GM18511 (cell line): Measurements from ENCODE around the gene RFLNA.

ENCODE experiments used
- ATAC-seq: cut with Tn5 transposase; IDR thresholded peaks from one replicate; pipeline ENCODE4 v1.9.1; 2021; ENCODE audit warnings: mild to moderate bottlenecking, moderate library complexity; ENCODE audit not compliant: unreplicated experiment

RFLNA gene

DNA sequence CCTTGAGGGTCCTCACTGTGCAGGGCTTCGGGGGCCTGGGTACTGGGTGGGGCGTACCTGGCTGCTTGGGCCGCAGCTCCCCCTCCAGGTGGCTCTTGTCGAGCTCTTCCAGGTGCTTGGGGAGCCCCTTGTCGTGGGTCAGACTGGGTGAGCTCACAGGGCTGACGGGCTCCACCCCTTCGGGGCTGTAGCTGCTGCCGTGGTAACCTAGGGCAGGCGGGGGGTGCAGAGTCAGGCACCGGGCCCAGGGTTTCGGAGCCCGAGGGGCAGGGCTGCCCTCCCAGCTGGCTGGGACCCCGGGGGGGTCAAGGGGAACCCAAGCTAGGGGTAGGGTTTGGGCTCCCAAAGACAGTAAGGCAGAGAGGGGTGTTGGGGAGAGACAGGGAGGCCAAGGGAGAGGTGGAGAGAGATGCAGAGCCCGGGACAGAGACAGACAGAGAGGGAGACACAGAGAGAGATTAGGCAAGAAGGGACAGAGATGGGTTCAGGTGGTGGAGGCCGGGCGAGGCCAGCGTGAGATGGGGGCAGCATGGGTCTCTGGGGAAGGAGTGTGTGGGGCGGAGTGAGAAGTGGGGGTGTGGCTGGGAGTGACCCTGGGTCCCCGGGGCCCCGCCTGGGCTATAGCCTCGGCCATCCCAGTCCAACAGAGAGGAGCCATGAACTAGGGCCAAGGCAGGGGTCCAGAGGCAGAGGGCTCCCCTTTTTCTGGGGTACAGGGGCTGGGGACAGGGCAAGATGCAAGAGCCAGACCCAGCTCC is 40.7 kb downstream of the RFLNA start:
- no peak for ATAC-seq

DNA sequence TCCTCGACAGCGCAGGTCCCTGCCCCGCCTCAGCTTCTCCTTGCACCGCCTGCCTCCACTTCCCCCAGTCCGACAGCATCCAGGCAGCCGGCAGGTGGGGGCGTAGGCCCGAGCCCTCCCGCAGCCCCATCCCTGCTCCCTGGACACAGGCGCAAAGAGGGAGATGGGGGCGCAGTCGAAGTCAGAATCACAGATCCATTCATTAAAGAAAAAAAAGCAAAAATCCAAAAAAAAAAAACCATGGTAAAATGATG is 41.2 kb downstream of the RFLNA start:
- ATAC-seq = no peak

DNA sequence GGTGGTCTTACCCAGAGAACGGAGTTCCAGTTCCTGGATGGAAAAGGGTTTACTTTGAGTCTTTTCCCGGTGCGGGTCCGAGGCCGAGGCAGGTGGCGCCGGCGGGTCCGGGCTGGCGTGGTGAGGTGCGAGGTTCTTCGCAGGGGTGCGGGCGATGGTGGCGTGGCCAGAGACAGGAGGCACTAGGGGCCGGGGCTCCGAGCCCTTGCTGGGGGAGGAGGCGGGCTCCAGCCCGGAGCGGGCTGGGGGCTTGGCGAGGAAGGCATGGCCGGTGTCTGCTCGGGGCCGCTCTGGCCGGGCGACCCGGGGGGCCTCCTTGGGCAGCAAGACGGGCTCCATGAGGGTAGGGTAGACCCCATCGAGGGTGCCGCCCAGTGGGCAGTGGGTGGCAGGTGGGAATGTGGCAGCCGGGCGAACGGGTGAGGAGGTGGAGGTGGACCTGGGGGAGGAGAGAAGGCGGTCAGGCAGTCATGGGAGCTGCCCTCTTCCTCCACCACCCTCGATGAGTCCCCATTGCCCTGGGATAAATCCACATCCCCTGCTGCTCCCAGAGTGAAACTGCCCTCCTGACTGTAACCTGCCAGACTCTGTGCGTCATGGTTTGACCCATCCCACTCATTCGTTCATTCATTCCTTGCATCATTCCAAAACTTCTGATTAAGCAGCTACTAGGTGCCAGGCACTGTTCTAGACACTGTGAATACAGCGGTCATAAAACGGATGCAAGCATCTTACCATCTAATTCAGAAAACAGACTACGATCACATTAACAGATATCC is 42.0 kb downstream of the RFLNA start:
- ATAC-seq = no peak

GRCh38 chr12:124337622-124338021 is 42.7 kb downstream of the RFLNA start:
- ATAC-seq = no peak

DNA sequence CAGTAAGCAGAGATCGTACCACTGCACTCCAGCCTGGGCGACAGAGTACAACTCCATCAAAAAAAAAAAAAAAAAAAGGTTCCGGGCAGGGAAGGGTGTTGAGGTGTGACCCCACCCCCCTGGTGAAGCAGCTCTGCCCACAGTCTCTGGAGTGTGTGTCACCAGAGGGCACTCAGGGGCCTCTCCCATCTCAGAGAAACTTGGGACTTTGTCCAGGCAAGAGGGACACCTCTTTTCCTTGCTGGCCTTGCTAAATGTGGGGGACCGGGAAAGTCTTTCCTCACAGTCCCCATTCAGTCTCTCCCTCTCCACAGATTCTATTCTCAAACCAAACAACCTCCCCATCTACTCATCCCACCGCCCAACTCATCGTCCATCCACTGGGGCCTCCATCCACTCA is 43.6 kb downstream of the RFLNA start:
- ATAC-seq = no peak

- ATAC-seq = no peak
These were observed 44.1 kb downstream of the RFLNA start for GRCh38 chr12:124338876-124339603.

- no peak for ATAC-seq
These were observed 45.4 kb downstream of the RFLNA start for GRCh38 chr12:124340080-124340900.

DNA sequence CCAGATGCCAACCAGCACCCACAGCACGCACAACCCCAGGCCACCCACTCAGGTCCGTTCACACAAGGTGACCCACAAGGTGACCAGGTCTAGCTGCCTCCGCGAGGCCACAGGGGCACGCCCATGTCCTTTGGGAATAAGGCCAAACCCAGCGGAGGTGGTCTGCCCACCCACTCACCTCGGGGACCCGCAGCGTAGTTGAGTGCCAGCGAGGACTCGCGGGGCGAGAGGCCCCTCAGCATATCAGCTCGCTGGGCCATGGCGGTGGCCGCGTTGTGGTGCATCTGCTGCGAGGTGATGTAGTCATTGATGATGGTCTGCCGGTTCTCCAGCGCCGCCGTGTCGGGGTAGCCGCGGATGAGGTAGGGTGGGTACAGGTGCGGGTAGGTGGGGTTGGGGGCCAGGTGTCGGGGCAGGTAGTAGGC is 46.8 kb downstream of the RFLNA start:
- no peak for ATAC-seq

DNA sequence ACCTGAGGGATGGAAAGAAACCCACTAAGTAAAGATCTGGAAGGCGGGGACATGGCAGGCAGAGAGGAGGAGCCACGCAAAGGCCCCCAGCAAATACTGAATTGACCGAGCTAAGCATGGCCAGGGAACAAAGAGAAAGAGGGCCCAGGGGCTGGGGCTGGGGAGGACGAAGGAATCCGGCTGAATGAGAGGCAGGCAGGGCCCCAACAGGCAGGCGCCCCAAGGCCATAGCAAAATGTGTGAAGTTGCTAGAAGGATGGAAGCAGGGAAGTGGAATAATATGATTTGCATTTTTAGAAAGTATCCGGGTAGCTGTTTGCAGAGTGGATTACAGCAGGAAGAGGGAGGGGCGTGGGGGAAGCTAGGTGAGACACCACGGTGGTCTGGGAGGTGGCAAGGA is 49.1 kb downstream of the RFLNA start:
- ATAC-seq = no peak

DNA sequence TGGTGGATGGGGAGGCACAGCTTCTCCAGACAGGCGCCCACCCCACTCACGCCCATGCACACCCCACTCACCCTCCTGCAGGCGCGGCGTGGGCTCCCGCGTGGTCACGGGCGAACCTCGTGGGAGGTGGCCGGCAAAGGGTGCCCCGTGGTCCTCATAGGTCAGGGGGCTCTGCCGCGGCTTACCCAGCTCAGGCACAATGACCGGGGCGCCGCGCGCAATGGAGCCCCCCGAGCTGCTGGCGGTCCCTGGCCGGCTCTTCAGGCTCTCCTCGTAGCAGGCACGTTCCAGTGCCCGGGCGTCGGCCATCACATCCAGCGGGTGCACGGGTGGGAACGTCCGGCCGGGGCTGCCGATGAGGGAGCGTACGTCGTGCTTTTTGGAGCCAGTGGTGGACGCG is 49.6 kb downstream of the RFLNA start:
- ATAC-seq = no peak

GRCh38 chr12:124345795-124346194 is 50.9 kb downstream of the RFLNA start:
- ATAC-seq = no peak

DNA sequence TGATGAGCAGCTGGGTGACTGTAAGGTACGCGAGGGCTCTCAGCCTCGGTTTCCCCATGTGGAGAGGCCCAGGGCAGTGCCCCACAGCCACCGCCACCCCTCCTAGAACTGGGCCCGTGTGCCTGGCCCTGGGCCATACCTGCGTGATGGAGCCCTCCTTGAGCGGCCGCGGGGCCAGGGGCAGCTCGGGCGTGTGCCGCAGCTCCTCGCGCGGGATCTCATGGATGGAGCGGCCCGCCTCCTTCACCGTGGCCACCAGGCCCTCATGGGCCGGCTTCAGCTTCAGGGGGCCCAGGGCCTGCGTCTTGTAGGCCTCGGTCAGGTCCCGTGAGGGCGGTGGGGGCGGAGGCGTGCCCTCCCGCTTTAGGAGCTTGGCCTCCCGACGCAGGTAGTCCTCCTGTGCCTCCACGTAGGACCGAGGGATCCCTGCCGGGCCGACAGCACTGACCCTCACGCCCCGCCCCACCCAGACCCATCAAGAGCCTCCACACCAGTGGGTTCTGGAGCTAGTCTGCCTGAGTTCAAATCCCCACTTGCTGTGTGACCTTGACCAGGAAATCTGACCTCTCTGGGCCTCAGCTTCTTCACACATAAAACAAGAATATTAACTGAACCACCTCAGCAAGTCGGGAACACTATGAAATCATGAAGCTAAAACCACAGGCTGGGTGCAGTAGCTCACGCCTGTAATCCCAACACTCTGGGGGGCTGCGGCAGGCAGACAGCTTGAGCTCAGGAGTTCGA is 51.7 kb downstream of the RFLNA start:
- no peak for ATAC-seq

DNA sequence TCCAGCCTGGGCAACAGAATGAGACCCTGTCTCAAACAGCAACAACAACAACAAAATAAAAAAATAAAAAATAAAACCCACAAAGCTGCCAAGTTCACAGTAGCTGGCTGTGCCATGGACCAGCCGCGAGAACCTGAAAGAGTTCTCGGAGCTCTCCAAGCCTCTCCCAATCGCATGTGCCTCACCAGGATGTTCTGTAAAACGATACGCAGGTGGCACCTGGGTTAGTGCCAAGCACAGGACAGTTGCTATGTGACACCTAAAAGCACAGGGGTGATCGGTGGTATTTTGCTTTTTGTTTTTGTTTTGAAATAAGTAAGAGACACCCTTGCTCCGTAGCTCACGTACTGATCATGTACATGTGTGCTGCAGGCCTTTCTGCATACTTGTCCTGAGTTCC is 52.4 kb downstream of the RFLNA start:
- no peak for ATAC-seq

- ATAC-seq = no peak
These were observed 53.1 kb downstream of the RFLNA start for GRCh38 chr12:124347805-124348658.

GRCh38 chr12:124348659-124349380 is 53.9 kb downstream of the RFLNA start:
- no peak for ATAC-seq

GRCh38 chr12:124350491-124350890 is 55.6 kb downstream of the RFLNA start:
- ATAC-seq = no peak

GRCh38 chr12:124351422-124351821 is 56.5 kb downstream of the RFLNA start:
- no peak for ATAC-seq

DNA sequence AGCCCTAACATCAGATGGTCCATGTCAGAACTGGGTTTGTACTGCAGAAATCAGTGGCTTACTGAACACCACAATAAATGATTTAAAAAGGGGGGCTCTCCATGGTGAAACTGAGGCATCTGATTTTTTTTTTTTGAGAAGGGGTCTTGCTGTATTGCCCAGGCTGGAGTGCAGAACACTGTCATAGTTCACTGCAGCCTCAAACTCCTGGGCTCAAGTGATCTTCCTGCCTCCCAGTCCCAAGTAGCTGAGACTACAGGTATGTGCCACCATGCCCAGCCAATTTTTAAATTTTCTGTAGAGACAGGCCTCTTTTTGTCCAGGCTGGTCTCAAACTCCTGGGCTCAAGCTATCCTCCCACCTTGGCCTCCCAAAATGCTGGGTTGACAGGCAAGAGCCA is 57.4 kb downstream of the RFLNA start:
- no peak for ATAC-seq

DNA sequence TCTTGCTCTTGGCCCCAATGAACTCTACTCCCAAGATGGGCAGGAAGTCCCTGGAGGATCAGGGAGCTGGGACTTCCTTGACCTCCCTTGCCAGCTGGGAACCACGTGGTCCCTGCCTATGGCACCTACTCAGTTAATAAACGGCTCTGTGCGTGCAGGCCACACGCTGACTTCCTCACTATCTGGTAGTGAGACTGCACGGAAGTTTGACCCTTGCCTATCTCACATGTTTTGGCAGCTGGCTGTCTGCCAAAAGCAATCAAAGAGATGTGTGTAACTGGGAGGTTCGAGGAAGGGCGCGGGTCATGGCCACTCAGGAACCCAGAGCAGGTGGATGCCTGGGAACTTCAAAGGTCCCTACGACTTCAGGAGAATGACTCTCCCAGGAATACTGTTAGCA is 57.9 kb downstream of the RFLNA start:
- no peak for ATAC-seq
